Measurements from ENCODE around the gene ZNF414.

- TF ChIP-seq PATZ1 (CRISPR knock-in tag; IDR thresholded peaks at IDR 0.05; ENCODE audit: borderline replicate concordance) (no peak), PPARA (CRISPR knock-in tag; IDR thresholded peaks at IDR 0.05; ENCODE audit: borderline replicate concordance) (no peak), POU6F1 (CRISPR knock-in tag; IDR thresholded peaks at IDR 0.05; ENCODE audit: borderline replicate concordance, low read depth) (no peak), ESRRG (CRISPR knock-in tag; IDR thresholded peaks at IDR 0.05) (no peak), TOX (CRISPR knock-in tag; IDR thresholded peaks at IDR 0.05; ENCODE audit: borderline replicate concordance) (no peak), ARNTL (CRISPR knock-in tag; IDR thresholded peaks at IDR 0.05; ENCODE audit: borderline replicate concordance, low read depth) (no peak)
Measured at GRCh38 chr19:8506402-8506957, 7.5 kb downstream of the ZNF414 start.

Data from SK-N-SH treated with all-trans-retinoic acid at 6 μM for 48 hours (cell line).